Heart left ventricle (tissue), 16 donors: Measurements from ENCODE around the gene IL3RA. TPM values are rescaled to one million over a fixed set of nuclear protein-coding genes. Genes with fewer than 3 reads are reported as not detected.
"Not testable (repeated sequence)": the region's sequence is repeated elsewhere in the genome, so short reads cannot be mapped to it uniquely, and the experiment has no call there.

Experiments used
- ATAC-seq, 4 donors: fragments of 200-7000 bp; cut with Tn5 transposase; one replicate each; pipeline ENCODE4 v1.9.1; 2020 to 2022; ENCODE audit warnings: moderate library complexity in 4 of 4, mild to moderate bottlenecking in 3 of 4, moderate number of reproducible peaks in 1 of 4
- DNase-seq, 5 donors: peaks; one replicate each; pipeline ENCODE4 v3.0.0-alpha.2; 2020
- H3K27ac ChIP-seq, 12 donors: fragments of 200-600 bp; sonication (generic) in 4 of 12; one replicate each; pipeline versions ENCODE4 v1.5.0 to v1.8.0; 2016 to 2022; ENCODE audit warnings: mild to moderate bottlenecking in 2 of 12
- H3K27me3 ChIP-seq, 9 donors: fragments of 200-600 bp; sonication (generic) in 2 of 9; one replicate each; pipeline versions ENCODE4 v1.5.1 to v1.8.0; 2016 to 2022; ENCODE audit warnings: mild to moderate bottlenecking in 3 of 9
- H3K36me3 ChIP-seq, 9 donors: fragments of 200-600 bp; sonication (generic) in 2 of 9; one replicate each; pipeline versions ENCODE4 v1.5.0 to v1.8.0; 2018 to 2022; ENCODE audit warnings: mild to moderate bottlenecking in 2 of 9
- H3K4me1 ChIP-seq, 12 donors: fragments of 200-600 bp; sonication (generic) in 4 of 12; one replicate each; pipeline versions ENCODE4 v1.5.0 to v1.8.0; 2016 to 2022; ENCODE audit warnings: mild to moderate bottlenecking in 3 of 12
- H3K4me3 ChIP-seq, 12 donors: fragments of 200-600 bp; sonication (generic) in 4 of 12; one replicate each; pipeline versions ENCODE4 v1.5.0 to v1.8.0; 2017 to 2022; ENCODE audit warnings: mild to moderate bottlenecking in 9 of 12, moderate library complexity in 4 of 12
- H3K9me3 ChIP-seq, 12 donors: fragments of 200-600 bp; sonication (generic) in 4 of 12; one replicate each; pipeline versions ENCODE4 v1.5.0 to v1.8.0; 2016 to 2022; ENCODE audit warnings: mild to moderate bottlenecking in 1 of 12
- POLR2A ChIP-seq, 2 donors: fragments of 450-650 bp; IDR thresholded peaks; one replicate each; pipeline ENCODE4 v1.6.1; 2017; ENCODE audit warnings: antibody characterized with exemption in 2 of 2, mild to moderate bottlenecking in 2 of 2, moderate library complexity in 2 of 2
- WGBS, 4 donors: extraction: QIAGEN DNeasy Blood & Tissue Kit in 2 of 4; methylation state at CpG; one replicate each; pipeline versions ENCODE4 v1.1.5 to v1.1.7; 2013 to 2018; 5-methylcytosine and 5-hydroxymethylcytosine counted together
- intact Hi-C, 10 donors: fragments of 100-400 bp; cut with DNase I; formaldehyde crosslinking; loops; one replicate each; pipeline versions ENCODE4 v1.11.1 to v1.14.2; 2022
- polyA plus RNA-seq, 2 donors: library from polyadenylated mRNA; stranded (reverse); fragments of 200-250 nt; gene quantifications; one replicate each; pipeline ENCODE4 v1.2.3, GENCODE V29; 2013
- total RNA-seq, 9 donors: library from RNA; depleted of rRNA in 2 of 9; stranded (reverse); fragments of >200 nt in 2 of 9; fragmentation: NEBNext Ultra II Directional in 3 of 9; extraction: Animal tissue kit (Norgen Biotek cat#: 25700) in 3 of 9; gene quantifications; one replicate each; pipeline versions ENCODE4 v1.1.0 to v1.2.4, GENCODE V29; 2016 to 2023
- TF ChIP-seq, protein P1 (sequence below), 12 donors: fragments of 200-600 bp; sonication (generic) in 4 of 12; IDR thresholded peaks; one replicate each; pipeline versions ENCODE4 v1.5.0 to v1.8.0; 2018 to 2022; ENCODE audit warnings: antibody characterized with exemption in 12 of 12, mild to moderate bottlenecking in 5 of 12
- donor health status: ischemic (EF 13 %, LVEDD 7.1; RV severe dilation, severe dysfunction).
- donor health status: healthy with polysubstance abuse.
- donor health status: DM: no; HTN: yes; CAD: no.
- donor health status: DM: no; HTN: no; CAD: no.
- donor health status: ischemic (EF 25% LVEDD 6.9; RV normal size, moderate dysfunction).
- donor health status: ischemic (EF 25% LVEDD 5.7; RV mildly dilated, moderate dysfunction).
- donor health status: healthy.
- donor health status: DM: yes; HTN: yes; CAD: no.
- donor health status: ischemic (EF 35%, LVEDD 5.7; RV mildly dilated, moderate dysfunction).
- donor health status: nonischemic (EF 11% LVEDD 7.7; RV severe dilation, severe dysfunction).
- donor health status: DM: yes; HTN: yes; CAD: no.
- donor health status: PGD.
- donor health status: ischemic (EF 29% LVEDD 5.4; RV normal size, mild dysfunction).
- donor health status: nonischemic (EF 23%, LVEDD 6.1; RV moderate dilation, normal function).

Gene IL3RA
- total and polyA plus RNA-seq, 11 donors: 3.2 to 20.4 (median 4.7) TPM

DNA sequence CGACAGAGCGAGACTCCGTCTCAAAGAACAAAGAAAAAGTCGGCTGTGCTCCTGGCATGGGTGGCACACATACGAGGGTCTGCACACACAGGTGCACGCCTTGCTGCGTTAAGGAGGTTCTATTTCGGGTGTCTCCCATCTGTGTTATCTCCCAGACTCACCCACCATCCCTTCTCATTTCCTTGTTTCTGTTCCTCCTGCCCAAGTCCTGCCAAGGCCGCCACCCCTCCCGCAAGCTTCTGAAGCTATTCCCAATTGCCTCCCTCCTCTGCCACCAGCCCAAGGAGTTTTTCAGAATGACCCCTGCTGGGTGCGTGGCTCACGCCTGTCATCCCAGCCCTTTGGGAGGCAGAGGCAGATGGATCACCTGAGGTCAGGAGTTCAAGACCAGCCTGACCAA, 6.0 kb upstream of the IL3RA start:
- intact Hi-C loops: no loop called here
- WGBS, 4 donors: 64 to 76% (median 70%) methylated on average over 12 of the region's 12 CpGs
- ATAC-seq: peak in 1 of 4 donors; percentile 33
- peaks cover 0 to 11% (median 0%) of the 10 kb centered on the region in 12 donors for H3K4me1 ChIP-seq
- H3K27ac ChIP-seq: no peak overlapping the region
- peaks cover 0 to 4% (median 0%) of the 10 kb centered on the region in 9 donors for H3K27me3 ChIP-seq
- H3K4me3 ChIP-seq: no peak overlapping the region
- TF ChIP-seq POLR2A (IDR thresholded peaks at IDR 0.05): no peak
- TF ChIP-seq, protein P1, sequence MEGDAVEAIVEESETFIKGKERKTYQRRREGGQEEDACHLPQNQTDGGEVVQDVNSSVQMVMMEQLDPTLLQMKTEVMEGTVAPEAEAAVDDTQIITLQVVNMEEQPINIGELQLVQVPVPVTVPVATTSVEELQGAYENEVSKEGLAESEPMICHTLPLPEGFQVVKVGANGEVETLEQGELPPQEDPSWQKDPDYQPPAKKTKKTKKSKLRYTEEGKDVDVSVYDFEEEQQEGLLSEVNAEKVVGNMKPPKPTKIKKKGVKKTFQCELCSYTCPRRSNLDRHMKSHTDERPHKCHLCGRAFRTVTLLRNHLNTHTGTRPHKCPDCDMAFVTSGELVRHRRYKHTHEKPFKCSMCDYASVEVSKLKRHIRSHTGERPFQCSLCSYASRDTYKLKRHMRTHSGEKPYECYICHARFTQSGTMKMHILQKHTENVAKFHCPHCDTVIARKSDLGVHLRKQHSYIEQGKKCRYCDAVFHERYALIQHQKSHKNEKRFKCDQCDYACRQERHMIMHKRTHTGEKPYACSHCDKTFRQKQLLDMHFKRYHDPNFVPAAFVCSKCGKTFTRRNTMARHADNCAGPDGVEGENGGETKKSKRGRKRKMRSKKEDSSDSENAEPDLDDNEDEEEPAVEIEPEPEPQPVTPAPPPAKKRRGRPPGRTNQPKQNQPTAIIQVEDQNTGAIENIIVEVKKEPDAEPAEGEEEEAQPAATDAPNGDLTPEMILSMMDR (IDR thresholded peaks at IDR 0.05): no peak
- no peaks in the 10 kb centered on the region for H3K36me3 ChIP-seq
- H3K9me3 ChIP-seq: no peaks in the 10 kb centered on the region
- peak in 1 of 5 donors; percentile 24 for DNase-seq

DNA sequence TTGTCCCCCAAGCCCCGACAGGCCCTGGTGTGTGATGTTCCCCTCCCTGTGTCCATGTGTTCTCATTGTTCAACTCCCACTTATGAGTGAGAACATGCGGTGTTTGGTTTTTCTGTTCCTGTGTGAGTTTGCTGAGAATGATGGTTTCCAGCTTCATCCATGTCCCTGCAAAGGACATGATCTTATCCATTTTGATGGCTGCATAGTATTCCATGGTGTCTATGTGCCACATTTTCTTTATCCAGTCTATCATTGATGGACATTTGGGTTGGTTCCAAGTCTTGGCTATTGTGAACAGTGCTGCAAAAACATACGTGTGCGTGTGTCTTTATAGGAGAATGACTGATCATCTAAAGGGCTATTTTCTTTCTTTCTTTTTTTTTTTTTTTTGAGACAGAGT, 4.2 kb upstream of the IL3RA start:
- H3K36me3 ChIP-seq, ATAC-seq, H3K27ac ChIP-seq, H3K4me3 ChIP-seq, DNase-seq, H3K27me3 ChIP-seq, intact Hi-C loops, H3K9me3 ChIP-seq: not testable (repeated sequence)
- peaks cover 0 to 26% (median 0%) of the 10 kb centered on the region in 12 donors for H3K4me1 ChIP-seq
- 77 to 92% (median 85%) methylated on average over 4 of the region's 4 CpGs for WGBS, 4 donors

DNA sequence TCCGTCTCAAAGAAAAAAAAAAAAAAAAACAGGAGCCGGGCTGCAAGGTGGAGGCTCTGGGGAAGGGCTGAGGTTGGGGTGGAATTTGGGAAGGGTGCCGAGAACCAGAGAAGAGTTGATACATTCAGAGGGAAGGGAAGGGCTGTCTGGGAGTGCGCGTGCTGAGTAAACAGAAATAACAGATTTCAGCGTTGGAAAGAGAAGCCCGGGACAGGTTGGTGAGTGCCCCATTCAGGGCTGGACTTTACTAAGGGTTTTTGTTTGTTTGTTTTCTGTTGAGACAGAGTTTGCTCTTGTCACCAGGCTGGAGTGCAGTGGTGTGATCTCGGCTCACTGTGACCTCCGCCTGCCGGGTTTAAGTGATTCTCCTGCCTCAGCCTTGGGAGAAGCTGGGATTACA, 1.7 kb upstream of the IL3RA start:
- peaks cover 0 to 26% (median 0%) of the 10 kb centered on the region in 12 donors for H3K4me1 ChIP-seq
- peaks cover 0 to 13% (median 9%) of the 10 kb centered on the region in 12 donors for H3K9me3 ChIP-seq
- 46 to 78% (median 74%) methylated on average over 9 to 10 of the region's 10 CpGs for WGBS, 4 donors
- ATAC-seq: peak in 1 of 4 donors; percentile 13
- no peak overlapping the region for H3K4me3 ChIP-seq
- DNase-seq: peak in 2 of 5 donors; percentile 4 to 28
- no peaks in the 10 kb centered on the region for H3K36me3 ChIP-seq
- H3K27ac ChIP-seq: no peak overlapping the region
- intact Hi-C loops: no loop called here
- H3K27me3 ChIP-seq: no peaks in the 10 kb centered on the region
- TF ChIP-seq, protein P1 (IDR thresholded peaks at IDR 0.05): no peak
- TF ChIP-seq POLR2A (IDR thresholded peaks at IDR 0.05): no peak

DNA sequence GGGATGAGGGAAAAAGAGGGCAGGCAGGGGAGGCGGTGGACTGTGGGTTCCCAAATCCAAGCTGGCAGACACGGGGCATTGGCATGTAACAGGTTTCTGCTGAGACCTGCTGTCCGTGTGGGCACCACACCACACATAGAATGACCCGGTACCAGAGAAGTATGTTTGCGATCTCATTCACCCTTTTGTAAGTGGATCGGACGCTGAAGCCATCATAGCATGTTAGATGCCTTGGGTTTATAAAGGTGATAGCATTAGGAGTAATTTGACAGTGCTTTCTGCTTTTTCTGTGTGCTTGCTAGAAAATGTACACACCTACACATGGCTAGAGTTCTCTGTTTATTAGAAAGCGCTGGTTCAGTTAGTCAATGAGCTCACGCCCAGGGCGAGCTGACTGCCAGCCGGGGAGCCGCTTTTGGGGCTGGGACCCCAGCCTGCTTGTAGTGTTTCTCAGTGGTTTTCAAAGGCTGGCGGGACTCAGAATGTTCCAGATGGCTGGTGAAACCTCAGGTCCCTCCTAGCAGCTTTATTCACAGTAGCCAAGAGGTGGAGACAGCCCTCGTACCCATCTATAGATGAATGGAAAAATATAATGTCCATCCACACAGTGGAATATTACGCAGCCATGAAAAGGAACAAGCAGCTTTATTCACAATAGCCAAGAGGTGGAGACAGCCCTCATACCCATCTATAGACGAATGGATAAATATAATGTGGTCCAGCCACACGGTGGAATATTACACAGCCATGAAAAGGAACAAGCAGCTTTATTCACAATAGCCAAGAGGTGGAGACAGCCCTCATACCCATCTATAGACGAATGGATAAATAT, 579 bp downstream of the IL3RA start:
- intact Hi-C loops: no loop called here
- Histone ChIP-seq H3K4me1 (peaks cover 0 to 30% (median 1%) of the 10 kb centered on the region in 12 donors), H3K27me3 (no peaks in the 10 kb centered on the region), H3K9me3 (peaks cover 0 to 17% (median 9%) of the 10 kb centered on the region in 12 donors), H3K4me3 (peak overlapping the region; percentile 3 to 69 (median 52)), H3K36me3 (peaks cover 0 to 7% (median 0%) of the 10 kb centered on the region in 9 donors), H3K27ac (peak overlapping the region; percentile 36 to 85 (median 69))
- ATAC-seq (peak in 1 of 4 donors; percentile 14), DNase-seq (peak in 1 of 5 donors; percentile 47)
- TF ChIP-seq POLR2A (IDR thresholded peaks at IDR 0.05): no peak
- TF ChIP-seq, protein P1 (IDR thresholded peaks at IDR 0.05): no peak
- WGBS, 4 donors: 42 to 63% (median 46%) methylated on average over 13 to 18 of the region's 18 CpGs
